ENCODE results near the gene CTDSPL2.
"Not testable (repeated sequence)": the region's sequence is repeated elsewhere in the genome, so short reads cannot be mapped to it uniquely, and the experiment has no call there.

CTDSPL2 gene

GRCh38 chr15:44489464-44489863 is 62.0 kb downstream of the CTDSPL2 start:
- DNase-seq: no peak

GRCh38 chr15:44490622-44491021 is 63.2 kb downstream of the CTDSPL2 start:
- DNase-seq: no peak

GRCh38 chr15:44492040-44492439 is 64.6 kb downstream of the CTDSPL2 start:
- DNase-seq: no peak

GRCh38 chr15:44492672-44493071 is 65.2 kb downstream of the CTDSPL2 start:
- no peak for DNase-seq

GRCh38 chr15:44495562-44495961 is 68.1 kb downstream of the CTDSPL2 start:
- DNase-seq: no peak

GRCh38 chr15:44500555-44500954 is 73.1 kb downstream of the CTDSPL2 start:
- DNase-seq: no peak

GRCh38 chr15:44501768-44502366 is 74.4 kb downstream of the CTDSPL2 start:
- no peak for DNase-seq

GRCh38 chr15:44516436-44516835 is 89.0 kb downstream of the CTDSPL2 start:
- no peak for DNase-seq

- DNase-seq: no peak
These were observed 92.1 kb downstream of the CTDSPL2 start for GRCh38 chr15:44519537-44519936.

- no peak for DNase-seq
These were observed 97.6 kb downstream of the CTDSPL2 start for GRCh38 chr15:44525018-44525417.

- DNase-seq: no peak
These were observed 99.8 kb downstream of the CTDSPL2 start for GRCh38 chr15:44527241-44527640.

GRCh38 chr15:44529864-44530604 is 102.6 kb downstream of the CTDSPL2 start:
- DNase-seq: no peak

GRCh38 chr15:44530653-44531052 is 103.2 kb downstream of the CTDSPL2 start:
- no peak for DNase-seq

- DNase-seq: not testable (repeated sequence)
These were observed 104.8 kb downstream of the CTDSPL2 start for GRCh38 chr15:44532275-44532674.

- no peak for DNase-seq
These were observed 105.3 kb downstream of the CTDSPL2 start for GRCh38 chr15:44532689-44533088.

GRCh38 chr15:44535092-44535491 is 107.7 kb downstream of the CTDSPL2 start:
- no peak for DNase-seq

GRCh38 chr15:44535523-44536301 is 108.3 kb downstream of the CTDSPL2 start:
- peak in 1 of 2 experiments; percentile 6 for DNase-seq

GRCh38 chr15:44536302-44536961 is 109.0 kb downstream of the CTDSPL2 start:
- no peak for DNase-seq

GRCh38 chr15:44536962-44537734 is 109.7 kb downstream of the CTDSPL2 start, which contains the start of gene EIF3J:
TSS of gene EIF3J (plus strand) at chr15:44537147. CDS start at chr15:44537195, 48 bp downstream.
- peak; percentile 91 to 95 for DNase-seq

GRCh38 chr15:44537735-44538240 is 110.4 kb downstream of the CTDSPL2 start:
- no peak for DNase-seq

GRCh38 chr15:44541282-44541958 is 114.0 kb downstream of the CTDSPL2 start:
- no peak for DNase-seq

Data from stimulated activated CD4-positive, alpha-beta T cell treated with anti-CD3 and anti-CD28 coated beads, Interleukin-4, amount 100 ng/mL, for 4 hours (primary cell).